H1 (cell line): ENCODE data around the gene ZNF414. TPM values are rescaled to one million over a fixed set of nuclear protein-coding genes. Genes with fewer than 3 reads are reported as not detected.

Source experiments
- CTCF ChIA-PET: fragments of 300-600 bp; sonication (Branson Sonifier 250); formaldehyde crosslinking; loops from one replicate; lab custom pipeline; 2021; ENCODE audit not compliant: partially characterized antibody; lab: Charles Lee
- POLR2A ChIA-PET: fragments of 300-600 bp; sonication (Branson Sonifier 250); formaldehyde crosslinking; loops from one replicate; lab custom pipeline; 2021; ENCODE audit warnings: inconsistent platforms; ENCODE audit not compliant: partially characterized antibody; lab: Charles Lee
- DNase-seq, 2 experiments: peaks; one replicate each; pipeline versions ENCODE4 v3.0.0 to v3.0.0-alpha.2; 2010 to 2022; ENCODE audit warnings: low spot score in 2 of 2, low read depth in 1 of 2, mixed read lengths in 1 of 2
- FAIRE-seq: peaks from 2 replicates; lab custom pipeline; 2011; peaks lifted over from hg19 to GRCh38; lab: Jason Lieb, UNC
- H2AFZ ChIP-seq: 2 replicates; pipeline ENCODE4 v1.8.1; 2012; ENCODE audit warnings: low read length, inconsistent platforms
- H2AK5ac ChIP-seq: 2 replicates; pipeline ENCODE4 v1.6.1; 2013; ENCODE audit warnings: low read depth, low read length
- H2BK120ac ChIP-seq: replicated peaks from 2 replicates; pipeline ENCODE3; 2013; ENCODE audit warnings: low read depth, low read length, inconsistent platforms
- H2BK12ac ChIP-seq: 2 replicates; pipeline ENCODE4 v1.6.1; 2013; ENCODE audit warnings: low read depth, low read length
- H2BK15ac ChIP-seq: 2 replicates; pipeline ENCODE4 v1.6.1; 2013; ENCODE audit warnings: low read length
- H2BK20ac ChIP-seq: 2 replicates; pipeline ENCODE4 v1.6.1; 2013; ENCODE audit warnings: low read length
- H2BK5ac ChIP-seq: 2 replicates; pipeline ENCODE4 v1.6.1; 2013; ENCODE audit warnings: low read depth, low read length
- H3K14ac ChIP-seq: 2 replicates; pipeline ENCODE4 v1.6.1; 2013; ENCODE audit warnings: inconsistent platforms; ENCODE audit not compliant: insufficient read length
- H3K18ac ChIP-seq: 2 replicates; pipeline ENCODE4 v1.6.1; 2013; ENCODE audit warnings: low read length; ENCODE audit errors: extremely low read depth
- H3K23ac ChIP-seq: 2 replicates; pipeline ENCODE4 v1.6.1; 2013; ENCODE audit warnings: inconsistent platforms; ENCODE audit not compliant: insufficient read length
- H3K23me2 ChIP-seq: 2 replicates; pipeline ENCODE4 v1.6.1; 2013; ENCODE audit warnings: low read depth, low read length
- H3K27ac ChIP-seq: 2 replicates; pipeline ENCODE4 v1.6.1; 2011; ENCODE audit warnings: low read depth, low read length, inconsistent platforms
- H3K27me3 ChIP-seq, 4 experiments: replicated peaks in 1 of 4; 1 replicate in 1 of 4; 2 replicates in 3 of 4; pipeline versions ENCODE4 v1.6.1 to v1.8.1; 2011 to 2013; ENCODE audit warnings: low read length in 3 of 4, mild to moderate bottlenecking in 3 of 4, inconsistent platforms in 2 of 4, mixed read lengths in 2 of 4, moderate library complexity in 1 of 4; ENCODE audit not compliant: control insufficient read depth in 3 of 4, insufficient read depth in 3 of 4; ENCODE audit errors: extremely low read depth in 1 of 4
- H3K36me3 ChIP-seq, 4 experiments: 2 replicates each; pipeline versions ENCODE4 v1.6.1 to v1.8.1; 2011 to 2013; ENCODE audit warnings: mild to moderate bottlenecking in 4 of 4, low read length in 3 of 4, moderate library complexity in 2 of 4, control low read depth in 1 of 4, inconsistent platforms in 1 of 4; ENCODE audit not compliant: insufficient read depth in 4 of 4, control insufficient read depth in 2 of 4
- H3K4ac ChIP-seq: replicated peaks from 2 replicates; pipeline ENCODE3; 2013; ENCODE audit warnings: low read length, low read depth, mixed read lengths, inconsistent platforms; ENCODE audit not compliant: insufficient read length
- H3K4me1 ChIP-seq, 4 experiments: replicated peaks in 1 of 4; 1 replicate in 1 of 4; 2 replicates in 3 of 4; pipeline versions ENCODE4 v1.6.1 to v1.8.1; 2011 to 2013; ENCODE audit warnings: low read length in 3 of 4, inconsistent platforms in 2 of 4, mixed read lengths in 1 of 4; ENCODE audit not compliant: insufficient read depth in 4 of 4, control insufficient read depth in 3 of 4
- H3K4me2 ChIP-seq, 2 experiments: 2 replicates each; pipeline versions ENCODE4 v1.6.1 to v1.8.1; 2011 to 2013; ENCODE audit warnings: low read depth in 2 of 2, low read length in 2 of 2, control low read depth in 1 of 2, inconsistent platforms in 1 of 2, mild to moderate bottlenecking in 1 of 2; ENCODE audit not compliant: insufficient read depth in 1 of 2
- H3K4me3 ChIP-seq, 4 experiments: fragments of 200-600, 300-600 bp in 1 of 4; sonication (generic), shearing (Covaris generic), sonication (Bioruptor Twin) in 1 of 4; 2 replicates each; pipeline versions ENCODE4 v1.5.1 to v1.8.1; 2011 to 2016; ENCODE audit warnings: low read length in 4 of 4, low read depth in 3 of 4, control low read depth in 2 of 4, inconsistent platforms in 2 of 4, mild to moderate bottlenecking in 2 of 4, mixed read lengths in 1 of 4, moderate library complexity in 1 of 4; ENCODE audit not compliant: insufficient read depth in 2 of 4; ENCODE audit errors: extremely low read depth in 1 of 4
- H3K56ac ChIP-seq: replicated peaks from 2 replicates; pipeline ENCODE3; 2013; ENCODE audit warnings: low read depth, mild to moderate bottlenecking, mixed read lengths, low read length, inconsistent platforms; ENCODE audit not compliant: insufficient read length
- H3K79me1 ChIP-seq: 2 replicates; pipeline ENCODE4 v1.6.1; 2013; ENCODE audit warnings: low read depth, low read length, control low read depth
- H3K79me2 ChIP-seq, 2 experiments: 2 replicates each; pipeline versions ENCODE4 v1.6.1 to v1.8.1; 2012 to 2013; ENCODE audit warnings: low read length in 2 of 2, mild to moderate bottlenecking in 2 of 2, inconsistent platforms in 1 of 2; ENCODE audit not compliant: insufficient read depth in 2 of 2, control insufficient read depth in 1 of 2
- H3K9ac ChIP-seq, 4 experiments: replicated peaks in 1 of 4; 1 replicate in 1 of 4; 2 replicates in 3 of 4; pipeline versions ENCODE4 v1.6.1 to v1.8.1; 2011 to 2013; ENCODE audit warnings: low read depth in 3 of 4, low read length in 3 of 4, control low read depth in 2 of 4, mild to moderate bottlenecking in 2 of 4, moderate library complexity in 2 of 4, inconsistent platforms in 1 of 4; ENCODE audit errors: extremely low read depth in 1 of 4
- H3K9me3 ChIP-seq, 2 experiments: 2 replicates each; pipeline versions ENCODE4 v1.6.1 to v1.8.1; 2012 to 2013; ENCODE audit warnings: mild to moderate bottlenecking in 2 of 2, moderate library complexity in 2 of 2, control low read depth in 1 of 2, inconsistent platforms in 1 of 2, low read depth in 1 of 2, low read length in 1 of 2, mixed read lengths in 1 of 2; ENCODE audit not compliant: insufficient read depth in 2 of 2
- H4K20me1 ChIP-seq, 2 experiments: replicated peaks in 1 of 2; 2 replicates each; pipeline versions ENCODE3 to v1.8.1; 2011 to 2013; ENCODE audit warnings: inconsistent platforms in 2 of 2, low read length in 2 of 2, mild to moderate bottlenecking in 1 of 2; ENCODE audit not compliant: insufficient read depth in 2 of 2, control insufficient read depth in 1 of 2
- H4K5ac ChIP-seq: 2 replicates; pipeline ENCODE4 v1.6.1; 2013; ENCODE audit warnings: low read length, low read depth, mixed read lengths, inconsistent platforms; ENCODE audit not compliant: insufficient read length
- H4K8ac ChIP-seq: 2 replicates; pipeline ENCODE4 v1.8.0; 2013; ENCODE audit warnings: mild to moderate bottlenecking, moderate library complexity, low read length, inconsistent platforms; ENCODE audit not compliant: insufficient read depth; ENCODE audit errors: extremely low read depth
- H4K91ac ChIP-seq: replicated peaks from 2 replicates; pipeline ENCODE3; 2013; ENCODE audit warnings: low read length, mixed read lengths, inconsistent platforms; ENCODE audit not compliant: insufficient read length
- CHD2 ChIP-seq: IDR thresholded peaks from 2 replicates; pipeline ENCODE4 v1.6.1; 2012; ENCODE audit warnings: low read length, improper control_type of control experiment
- EP300 ChIP-seq, 2 experiments: IDR thresholded peaks; 1 replicate in 1 of 2; 2 replicates in 1 of 2; pipeline ENCODE4 v1.6.1; 2011 to 2012; ENCODE audit warnings: low read depth in 2 of 2, low read length in 2 of 2, mild to moderate bottlenecking in 2 of 2, borderline replicate concordance in 1 of 2, inconsistent platforms in 1 of 2, moderate library complexity in 1 of 2
- HDAC6 ChIP-seq: IDR thresholded peaks from one replicate; pipeline ENCODE4 v1.7.1; 2012; ENCODE audit warnings: low read depth, mild to moderate bottlenecking, inconsistent platforms, low read length, moderate library complexity
- SIRT6 ChIP-seq: IDR thresholded peaks from one replicate; pipeline ENCODE4 v1.7.1; 2012; ENCODE audit warnings: low read length, inconsistent platforms
- WGBS, 2 experiments: shearing (Covaris generic) in 1 of 2; methylation state at CpG; one replicate each; pipeline versions ENCODE4 v1.1.6 to v1.1.7; 2013 to 2015; ENCODE audit warnings: low lambda C conversion rate in 2 of 2, mixed read lengths in 2 of 2, inconsistent platforms in 1 of 2, low coverage in 1 of 2, missing lambda C conversion rate in 1 of 2; ENCODE audit not compliant: insufficient replicate concordance in 2 of 2, insufficient coverage in 1 of 2, insufficient read length in 1 of 2; ENCODE audit errors: extremely low coverage in 1 of 2, missing lambda C conversion rate in 1 of 2; 5-methylcytosine and 5-hydroxymethylcytosine counted together
- polyA plus RNA-seq, 7 experiments: library from polyadenylated mRNA; depleted of rRNA in 3 of 7; stranded (reverse) in 5 of 7; unstranded in 2 of 7; fragments of >200 nt in 5 of 7; fragments of 200-250 nt in 2 of 7; gene quantifications; 1 replicate in 5 of 7; 2 replicates in 1 of 7; 4 replicates in 1 of 7; pipeline versions ENCODE4 v1.2.1 to v1.2.3, GENCODE V29; 2011 to 2013; ENCODE audit warnings: missing spikeins in 2 of 7, mixed read lengths in 2 of 7
- total RNA-seq: library from RNA; stranded (reverse); fragmentation: NEBNext Ultra II Directional; extraction: Animal tissue kit (Norgen Biotek cat#: 25700); gene quantifications from 2 replicates; pipeline ENCODE4 v1.2.1, GENCODE V29; 2021

The ZNF414 gene
- total and polyA plus RNA-seq, 2 of the 8 experiments (the other 6 are each of a cell fraction or from before 2014, with no cell fraction given), result 9.7 to 26.8 TPM

- DNase-seq (no peak), FAIRE-seq (no peak)
- H3K9ac ChIP-seq, result no peak overlapping the region
- no peak overlapping the region for H3K4me2 ChIP-seq
- H3K36me3 ChIP-seq, result no peaks in the 10 kb centered on the region
- no peaks in the 10 kb centered on the region for H4K20me1 ChIP-seq
- no peak overlapping the region for H2BK12ac ChIP-seq
- H3K79me1 ChIP-seq, result no peaks in the 10 kb centered on the region
- no peak overlapping the region for H2BK5ac ChIP-seq
- H3K27ac ChIP-seq, result no peak overlapping the region
- H4K5ac ChIP-seq, result no peak overlapping the region
- no peaks in the 10 kb centered on the region for H3K23me2 ChIP-seq
- no peak overlapping the region for H4K8ac ChIP-seq
- H2BK15ac ChIP-seq, result no peak overlapping the region
- no peak overlapping the region for H3K4ac ChIP-seq
- no peak overlapping the region for H3K23ac ChIP-seq
- H3K79me2 ChIP-seq, result no peaks in the 10 kb centered on the region
- no peak for TF ChIP-seq SIRT6
- TF ChIP-seq EP300 (IDR thresholded peaks at IDR 0.05; ENCODE audit: borderline replicate concordance in 1 of 2, low read depth in 2 of 2, low read length in 2 of 2), result no peak
- no peak for TF ChIP-seq HDAC6
- TF ChIP-seq CHD2, result no peak
- ChIA-PET POLR2A (interaction anchor here (0.6 to 1.0 kb wide), 3 partner anchors 11 to 480 kb away, joined by 3 to 7 read pairs (median 4); no protein-coding TSS in a partner anchor), CTCF (interaction anchor here (0.8 to 2.7 kb wide), 3 partner anchors 8 to 477 kb away, joined by 3 to 30 read pairs (median 3); partner anchors contain the start of gene MYO1F)
- no peak overlapping the region for H2AFZ ChIP-seq
- no peaks in the 10 kb centered on the region for H3K27me3 ChIP-seq
- H2BK120ac ChIP-seq, result no peak overlapping the region
- no peak overlapping the region for H3K14ac ChIP-seq
- 85% methylated on average over 2 of the region's 2 CpGs; no CpG with 5 or more reads in 1 of the 2 experiments for WGBS, 2 experiments
- no peak overlapping the region for H3K4me3 ChIP-seq
- H3K18ac ChIP-seq, result no peak overlapping the region
- no peak overlapping the region for H4K91ac ChIP-seq
- no peak overlapping the region for H2AK5ac ChIP-seq
- no peaks in the 10 kb centered on the region; a peak in 1 of 7 replicates for H3K4me1 ChIP-seq
- no peaks in the 10 kb centered on the region for H3K9me3 ChIP-seq
- H3K56ac ChIP-seq, result no peak overlapping the region
- no peak overlapping the region for H2BK20ac ChIP-seq
These were observed 44.4 kb upstream of the ZNF414 start for GRCh38 chr19:8558325-8558724.
